Loucy (cell line): Measurements from ENCODE around the gene CNTF.

ENCODE experiments used
- EZH2phosphoT487 ChIP-seq: fragments of 200-600 bp; IDR thresholded peaks from 2 replicates; pipeline ENCODE4 v1.6.1; 2018; ENCODE audit warnings: antibody characterized with exemption, mild to moderate bottlenecking, moderate library complexity, borderline replicate concordance
- TF ChIP-seq, protein P1 (sequence below): fragments of 200-600 bp; sonication (generic); conservative IDR thresholded peaks from 2 replicates; pipeline ENCODE4 v1.5.1; 2014; ENCODE audit warnings: mild to moderate bottlenecking, antibody characterized with exemption, low read length

GRCh38 chr11:58674609-58675008 is 52.1 kb downstream of the CNTF start:
- TF ChIP-seq, protein P1, sequence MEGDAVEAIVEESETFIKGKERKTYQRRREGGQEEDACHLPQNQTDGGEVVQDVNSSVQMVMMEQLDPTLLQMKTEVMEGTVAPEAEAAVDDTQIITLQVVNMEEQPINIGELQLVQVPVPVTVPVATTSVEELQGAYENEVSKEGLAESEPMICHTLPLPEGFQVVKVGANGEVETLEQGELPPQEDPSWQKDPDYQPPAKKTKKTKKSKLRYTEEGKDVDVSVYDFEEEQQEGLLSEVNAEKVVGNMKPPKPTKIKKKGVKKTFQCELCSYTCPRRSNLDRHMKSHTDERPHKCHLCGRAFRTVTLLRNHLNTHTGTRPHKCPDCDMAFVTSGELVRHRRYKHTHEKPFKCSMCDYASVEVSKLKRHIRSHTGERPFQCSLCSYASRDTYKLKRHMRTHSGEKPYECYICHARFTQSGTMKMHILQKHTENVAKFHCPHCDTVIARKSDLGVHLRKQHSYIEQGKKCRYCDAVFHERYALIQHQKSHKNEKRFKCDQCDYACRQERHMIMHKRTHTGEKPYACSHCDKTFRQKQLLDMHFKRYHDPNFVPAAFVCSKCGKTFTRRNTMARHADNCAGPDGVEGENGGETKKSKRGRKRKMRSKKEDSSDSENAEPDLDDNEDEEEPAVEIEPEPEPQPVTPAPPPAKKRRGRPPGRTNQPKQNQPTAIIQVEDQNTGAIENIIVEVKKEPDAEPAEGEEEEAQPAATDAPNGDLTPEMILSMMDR = no peak
- no peak for TF ChIP-seq EZH2phosphoT487
